IPS-18a (cell line): ENCODE data around the gene NCL.

ENCODE experiments used
- H3K27ac ChIP-seq: one replicate; pipeline ENCODE4 v1.5.1; 2013; ENCODE audit warnings: low read length
- H3K27me3 ChIP-seq: one replicate; pipeline ENCODE4 v1.6.1; 2013; ENCODE audit warnings: mild to moderate bottlenecking, low read length; ENCODE audit not compliant: control insufficient read depth, insufficient read depth
- H3K36me3 ChIP-seq: one replicate; pipeline ENCODE4 v1.6.1; 2013; ENCODE audit warnings: low read depth, low read length; ENCODE audit not compliant: control insufficient read depth
- H3K4me1 ChIP-seq: one replicate; pipeline ENCODE4 v1.6.1; 2013; ENCODE audit warnings: low read depth, low read length; ENCODE audit not compliant: control insufficient read depth
- H3K4me3 ChIP-seq: one replicate; pipeline ENCODE4 v1.5.1; 2013; ENCODE audit warnings: low read length
- H3K9ac ChIP-seq: one replicate; pipeline ENCODE4 v1.6.1; 2013; ENCODE audit warnings: mild to moderate bottlenecking, low read length, moderate library complexity
- H3K9me3 ChIP-seq: one replicate; pipeline ENCODE4 v1.6.1; 2013; ENCODE audit warnings: low read depth, low read length; ENCODE audit not compliant: control insufficient read depth

The NCL gene, protein sequence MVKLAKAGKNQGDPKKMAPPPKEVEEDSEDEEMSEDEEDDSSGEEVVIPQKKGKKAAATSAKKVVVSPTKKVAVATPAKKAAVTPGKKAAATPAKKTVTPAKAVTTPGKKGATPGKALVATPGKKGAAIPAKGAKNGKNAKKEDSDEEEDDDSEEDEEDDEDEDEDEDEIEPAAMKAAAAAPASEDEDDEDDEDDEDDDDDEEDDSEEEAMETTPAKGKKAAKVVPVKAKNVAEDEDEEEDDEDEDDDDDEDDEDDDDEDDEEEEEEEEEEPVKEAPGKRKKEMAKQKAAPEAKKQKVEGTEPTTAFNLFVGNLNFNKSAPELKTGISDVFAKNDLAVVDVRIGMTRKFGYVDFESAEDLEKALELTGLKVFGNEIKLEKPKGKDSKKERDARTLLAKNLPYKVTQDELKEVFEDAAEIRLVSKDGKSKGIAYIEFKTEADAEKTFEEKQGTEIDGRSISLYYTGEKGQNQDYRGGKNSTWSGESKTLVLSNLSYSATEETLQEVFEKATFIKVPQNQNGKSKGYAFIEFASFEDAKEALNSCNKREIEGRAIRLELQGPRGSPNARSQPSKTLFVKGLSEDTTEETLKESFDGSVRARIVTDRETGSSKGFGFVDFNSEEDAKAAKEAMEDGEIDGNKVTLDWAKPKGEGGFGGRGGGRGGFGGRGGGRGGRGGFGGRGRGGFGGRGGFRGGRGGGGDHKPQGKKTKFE

DNA sequence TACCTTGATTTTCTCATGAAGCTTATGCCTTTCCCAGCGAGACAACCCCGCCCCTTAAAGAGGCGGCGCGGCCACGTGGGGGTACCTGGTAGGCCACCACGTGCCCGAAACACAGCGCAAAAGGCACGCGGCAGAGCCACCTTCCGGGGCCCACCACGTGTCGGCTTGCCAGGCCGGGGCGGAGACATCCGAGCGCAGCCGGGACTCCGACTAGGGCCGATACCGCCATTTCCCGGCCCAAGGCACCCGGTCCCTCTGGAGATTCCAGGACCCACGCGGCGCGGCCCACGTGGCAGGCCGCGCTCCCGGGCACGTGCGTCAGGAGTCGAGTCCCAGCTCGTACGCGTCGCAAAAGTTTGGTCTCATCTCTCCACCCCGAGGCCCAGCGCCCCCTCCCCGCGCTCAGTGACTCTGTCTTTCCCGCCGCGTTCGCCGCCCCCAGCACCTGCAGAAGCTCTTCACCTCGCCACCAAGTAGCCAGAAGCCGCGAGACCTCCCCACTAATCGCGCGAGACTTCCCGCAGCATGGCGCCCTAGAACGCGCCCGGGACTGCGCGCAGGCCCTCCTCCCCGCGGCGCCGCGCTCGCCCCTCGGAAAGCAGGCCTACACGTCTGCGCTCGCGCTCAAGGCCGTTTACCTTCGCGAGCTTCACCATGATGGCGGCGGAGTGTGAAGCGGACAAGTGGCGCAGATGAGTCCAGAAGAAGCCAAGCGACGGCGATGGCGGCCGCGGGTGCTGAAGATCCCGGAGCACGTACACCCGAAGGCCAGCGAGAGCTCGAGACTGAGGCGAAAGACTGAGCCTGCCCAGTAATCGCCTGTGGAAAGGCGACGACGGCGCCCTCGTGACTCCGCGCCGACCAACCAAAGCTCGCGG lies at the start of gene NCL:
NCL (minus strand) TSS at position 787 of the 878 bp plus-strand sequence; CDS start at position 656, 131 bp downstream.
- peaks cover 11% of the 10 kb centered on the region for H3K4me1 ChIP-seq

DNA sequence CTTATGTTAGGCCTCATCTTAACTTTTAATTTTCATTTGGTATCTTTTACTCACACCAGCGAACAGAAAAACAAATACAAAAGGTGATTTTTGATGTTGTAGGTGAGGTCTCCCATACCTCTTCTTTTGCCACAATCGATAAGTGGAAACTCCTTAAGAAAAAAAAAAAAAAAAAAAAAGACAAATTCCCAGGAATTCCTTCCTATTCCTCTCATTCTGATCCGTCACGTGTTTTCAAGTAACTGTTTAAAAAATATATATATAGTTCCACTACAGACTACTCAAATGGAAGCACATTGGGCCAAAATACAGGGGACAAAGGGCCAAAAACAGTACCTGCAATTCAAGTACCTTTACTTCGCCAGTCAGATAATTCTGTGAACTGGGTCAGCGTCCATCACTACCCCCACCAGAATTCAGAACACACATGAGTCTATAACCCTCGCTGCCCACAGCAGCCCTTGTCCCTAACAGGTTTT lies 49.5 kb upstream of the NCL start:
- H3K9me3 ChIP-seq = no peaks in the 10 kb centered on the region
- H3K4me1 ChIP-seq = peaks cover 14% of the 10 kb centered on the region
- H3K36me3 ChIP-seq = no peaks in the 10 kb centered on the region
- peak overlapping the region; percentile 90 for H3K4me3 ChIP-seq
- peaks cover 11% of the 10 kb centered on the region for H3K27me3 ChIP-seq
- peak overlapping the region; percentile 90 for H3K27ac ChIP-seq
- H3K9ac ChIP-seq = peak overlapping the region; percentile 90

More for the DNA sequence above, at the start of gene NCL:
- Histone ChIP-seq H3K9me3 (no peaks in the 10 kb centered on the region), H3K4me3 (peak within 1 kb of the TSS; percentile 96), H3K36me3 (peaks cover 45% of the 10 kb centered on the region), H3K27me3 (no peaks in the 10 kb centered on the region), H3K27ac (peak within 1 kb of the TSS; percentile 94), H3K9ac (peak within 1 kb of the TSS; percentile 99)

DNA sequence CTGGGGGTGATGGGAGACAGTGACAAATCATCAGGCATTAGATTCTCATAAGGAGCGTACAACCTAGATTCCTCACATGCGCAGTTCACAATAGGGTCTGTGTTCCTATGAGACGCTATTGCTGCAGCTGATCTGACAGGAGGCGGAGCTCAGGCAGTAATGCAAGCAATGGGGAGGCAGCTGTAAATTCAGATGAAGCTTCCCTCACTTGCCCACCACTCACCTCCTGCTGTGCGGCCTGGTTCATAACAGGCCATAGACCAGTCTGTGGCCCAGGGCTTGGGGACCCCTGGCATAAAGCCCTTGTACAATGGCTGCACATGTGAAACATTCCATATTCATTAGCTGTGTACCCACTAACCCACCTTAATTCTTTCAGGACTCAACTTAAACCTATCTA lies 47.9 kb upstream of the NCL start:
- Histone ChIP-seq H3K36me3 (no peaks in the 10 kb centered on the region), H3K27ac (no peak overlapping the region), H3K27me3 (peaks cover 11% of the 10 kb centered on the region), H3K4me1 (peaks cover 14% of the 10 kb centered on the region), H3K9me3 (no peaks in the 10 kb centered on the region), H3K4me3 (no peak overlapping the region), H3K9ac (no peak overlapping the region)

DNA sequence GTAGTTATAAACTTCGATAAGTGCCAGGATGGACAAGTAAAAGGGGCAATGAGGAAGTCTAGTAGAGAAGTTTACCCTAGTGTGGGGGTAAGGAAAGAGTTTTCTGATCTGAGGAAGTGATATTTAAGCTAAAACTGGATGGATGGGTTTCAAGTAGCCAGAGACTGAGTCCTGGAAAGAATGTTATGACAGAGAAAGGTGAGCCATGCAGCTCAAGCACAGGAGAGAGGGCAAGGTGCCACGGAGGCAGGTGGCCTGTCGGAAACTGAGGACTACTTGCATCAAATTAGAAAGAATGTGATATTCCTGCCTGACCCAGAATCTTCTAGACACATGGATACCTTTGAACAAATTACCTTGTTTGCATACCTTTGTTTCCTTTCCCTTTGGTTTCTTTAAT lies 39.5 kb upstream of the NCL start:
- Histone ChIP-seq H3K27me3 (no peaks in the 10 kb centered on the region), H3K9ac (no peak overlapping the region), H3K36me3 (no peaks in the 10 kb centered on the region), H3K4me1 (no peaks in the 10 kb centered on the region), H3K9me3 (no peaks in the 10 kb centered on the region), H3K27ac (no peak overlapping the region), H3K4me3 (no peak overlapping the region)

DNA sequence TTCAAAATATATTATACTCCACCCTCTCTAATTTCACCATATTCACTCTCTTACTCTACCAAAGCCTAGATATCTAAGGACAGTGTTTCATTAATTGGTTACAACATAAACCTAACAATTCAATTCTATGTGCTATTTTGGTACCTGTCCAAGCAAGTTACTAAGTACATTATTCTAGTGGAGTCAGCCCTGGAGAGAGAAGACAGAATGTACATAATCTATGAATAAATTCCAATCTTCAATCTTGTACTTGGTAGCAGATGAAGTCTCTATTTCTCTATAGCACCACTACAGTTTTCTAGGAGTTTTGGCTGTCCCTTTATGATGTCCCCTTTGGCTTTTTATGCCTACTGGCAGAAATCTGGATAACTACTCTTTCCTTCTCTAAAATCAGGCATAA lies 38.3 kb upstream of the NCL start:
- Histone ChIP-seq H3K9ac (no peak overlapping the region), H3K4me1 (no peaks in the 10 kb centered on the region), H3K4me3 (no peak overlapping the region), H3K27me3 (no peaks in the 10 kb centered on the region), H3K36me3 (no peaks in the 10 kb centered on the region), H3K9me3 (no peaks in the 10 kb centered on the region), H3K27ac (no peak overlapping the region)

DNA sequence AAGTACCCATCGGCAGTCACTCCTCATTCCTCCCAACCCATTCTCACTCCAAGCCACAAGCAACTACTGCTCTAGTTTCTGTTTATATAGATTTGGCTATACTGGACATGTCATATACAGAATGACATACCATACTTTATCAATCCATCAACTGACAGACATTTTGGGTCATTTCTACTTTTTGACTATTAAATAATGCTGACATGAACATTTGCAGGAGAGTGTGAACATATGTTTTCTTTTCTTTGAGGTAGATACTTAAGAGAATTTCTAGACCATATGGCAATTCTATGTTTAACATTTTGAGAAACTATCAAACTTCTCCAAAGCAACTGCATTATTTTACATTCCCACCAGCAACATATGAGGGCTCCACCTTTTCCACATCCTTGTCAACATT lies 33.4 kb upstream of the NCL start:
- Histone ChIP-seq H3K4me3 (no peak overlapping the region), H3K9me3 (no peaks in the 10 kb centered on the region), H3K27me3 (no peaks in the 10 kb centered on the region), H3K4me1 (no peaks in the 10 kb centered on the region), H3K9ac (no peak overlapping the region), H3K27ac (no peak overlapping the region), H3K36me3 (no peaks in the 10 kb centered on the region)

DNA sequence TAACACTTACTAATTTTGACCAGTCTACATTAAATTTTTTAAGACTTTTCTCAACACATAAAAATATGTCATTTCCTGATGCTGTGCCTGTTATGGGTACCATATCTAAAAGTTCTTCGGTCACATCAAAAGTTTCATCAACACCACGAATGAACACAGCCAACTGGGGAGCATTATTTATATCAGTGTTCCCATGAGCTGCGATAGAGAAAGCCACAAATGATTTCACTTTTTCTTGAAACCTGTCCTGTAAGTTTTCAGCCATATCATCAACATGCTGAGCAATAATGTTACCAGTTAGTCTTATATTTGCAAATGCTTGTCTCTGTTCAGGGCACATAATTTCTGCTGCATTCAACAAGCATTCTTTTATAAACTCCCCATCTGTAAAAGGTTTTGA lies 30.4 kb upstream of the NCL start:
- no peaks in the 10 kb centered on the region for H3K4me1 ChIP-seq
- no peaks in the 10 kb centered on the region for H3K36me3 ChIP-seq
- no peak overlapping the region for H3K9ac ChIP-seq
- H3K9me3 ChIP-seq = no peaks in the 10 kb centered on the region
- H3K27ac ChIP-seq = no peak overlapping the region
- no peak overlapping the region for H3K4me3 ChIP-seq
- no peaks in the 10 kb centered on the region for H3K27me3 ChIP-seq

DNA sequence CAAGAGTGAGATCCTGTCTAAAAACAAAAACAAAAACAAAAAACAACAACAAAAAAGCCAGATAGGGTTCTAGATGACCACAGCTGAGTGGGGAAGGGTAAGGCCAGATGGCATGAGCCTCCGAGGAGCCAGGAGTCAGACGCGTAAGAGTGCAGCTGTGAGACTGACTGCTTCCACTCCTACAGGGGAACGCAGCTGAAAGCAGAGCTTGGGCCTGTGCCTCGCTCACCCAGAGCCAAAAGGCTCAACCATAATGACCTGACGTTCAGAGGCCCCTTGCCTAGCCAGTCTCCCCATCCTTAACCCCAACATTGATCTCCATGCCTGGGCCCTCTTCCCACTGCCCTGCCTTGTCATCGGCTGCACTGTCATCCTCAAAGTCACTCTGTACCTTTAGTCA lies 26.5 kb upstream of the NCL start:
- no peak overlapping the region for H3K4me3 ChIP-seq

DNA sequence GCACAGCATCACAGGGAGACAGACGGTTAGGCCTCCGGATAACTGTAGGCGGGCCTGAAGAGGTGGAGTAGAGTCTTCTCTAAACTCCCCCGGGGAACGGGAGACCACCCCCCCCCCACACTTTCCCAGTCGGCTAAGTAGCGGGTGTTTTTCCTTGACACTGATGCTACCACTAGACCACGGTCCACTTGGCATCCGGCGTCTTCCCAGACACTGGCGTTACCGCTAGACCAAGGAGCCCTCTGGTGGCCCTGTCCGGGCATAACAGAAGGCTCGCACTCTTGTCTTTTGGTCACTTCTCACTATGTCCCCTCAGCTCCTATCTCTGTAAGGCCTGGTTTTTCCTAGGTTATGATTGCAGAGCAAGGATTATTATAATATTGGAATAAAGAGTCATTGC lies 25.7 kb upstream of the NCL start:
- H3K27ac ChIP-seq = no peak overlapping the region
- H3K27me3 ChIP-seq = no peaks in the 10 kb centered on the region
- no peaks in the 10 kb centered on the region for H3K4me1 ChIP-seq
- no peak overlapping the region for H3K9ac ChIP-seq
- no peaks in the 10 kb centered on the region for H3K36me3 ChIP-seq
- H3K9me3 ChIP-seq = no peaks in the 10 kb centered on the region
- H3K4me3 ChIP-seq = no peak overlapping the region

More for the DNA sequence above, 26.5 kb upstream of the NCL start:
- Histone ChIP-seq H3K9me3 (no peaks in the 10 kb centered on the region), H3K9ac (no peak overlapping the region), H3K36me3 (no peaks in the 10 kb centered on the region), H3K27me3 (no peaks in the 10 kb centered on the region), H3K4me1 (no peaks in the 10 kb centered on the region), H3K27ac (no peak overlapping the region)

DNA sequence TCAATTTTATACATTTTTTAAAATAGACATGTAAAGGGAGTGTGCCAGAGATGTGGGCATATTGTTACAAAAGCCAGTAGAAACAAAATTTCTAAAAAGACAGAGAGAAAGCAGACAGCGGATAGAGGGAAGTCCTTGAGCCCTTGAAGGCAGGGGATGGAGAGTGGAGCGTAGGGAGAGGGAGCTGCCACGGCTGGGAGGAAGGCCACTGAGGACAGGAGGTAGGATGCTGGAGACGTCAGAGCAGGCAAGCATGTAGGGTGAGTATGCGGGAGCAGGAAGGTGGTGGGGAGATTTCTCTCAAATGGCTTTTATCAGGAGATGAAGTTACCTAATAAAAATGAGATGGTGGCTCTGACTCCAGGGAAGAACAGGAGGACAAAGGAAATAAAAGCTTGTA lies 24.0 kb upstream of the NCL start:
- H3K27me3 ChIP-seq = no peaks in the 10 kb centered on the region
- no peak overlapping the region for H3K27ac ChIP-seq
- no peak overlapping the region for H3K9ac ChIP-seq
- H3K4me3 ChIP-seq = no peak overlapping the region
- no peaks in the 10 kb centered on the region for H3K9me3 ChIP-seq
- H3K36me3 ChIP-seq = no peaks in the 10 kb centered on the region
- H3K4me1 ChIP-seq = no peaks in the 10 kb centered on the region
